Suprapubic skin (tissue), 4 donors: Measurements from ENCODE around the gene ADTRP. TPM values are rescaled to one million over a fixed set of nuclear protein-coding genes. Genes with fewer than 3 reads are reported as not detected.

Experiments
- DNase-seq, 2 donors: peaks; one replicate each; pipeline ENCODE4 v3.0.0-alpha.2; 2019; ENCODE audit warnings: low spot score in 2 of 2
- H3K27ac ChIP-seq: fragments of 200-600 bp; sonication (generic); one replicate; pipeline ENCODE4 v1.5.1; 2019
- H3K27me3 ChIP-seq: fragments of 200-600 bp; sonication (generic); one replicate; pipeline ENCODE4 v1.5.1; 2019
- H3K36me3 ChIP-seq: fragments of 200-600 bp; sonication (generic); one replicate; pipeline ENCODE4 v1.5.1; 2019
- H3K4me1 ChIP-seq: fragments of 200-600 bp; sonication (generic); one replicate; pipeline ENCODE4 v1.5.1; 2019
- H3K4me3 ChIP-seq: fragments of 200-600 bp; sonication (generic); one replicate; pipeline ENCODE4 v1.5.1; 2019; ENCODE audit warnings: mild to moderate bottlenecking
- H3K9me3 ChIP-seq: fragments of 200-600 bp; sonication (generic); one replicate; pipeline ENCODE4 v1.5.1; 2019
- CTCF ChIP-seq, 2 donors: fragments of 200-600 bp in 1 of 2; fragments of 450-650 bp in 1 of 2; sonication (generic) in 1 of 2; IDR thresholded peaks; one replicate each; pipeline ENCODE4 v1.5.1; 2016 to 2019; ENCODE audit warnings: antibody characterized with exemption in 2 of 2, mild to moderate bottlenecking in 1 of 2, moderate library complexity in 1 of 2
- EP300 ChIP-seq: sonication (generic); formaldehyde crosslinking; IDR thresholded peaks from one replicate; pipeline ENCODE4 v1.6.1; 2017; ENCODE audit warnings: antibody characterized with exemption
- POLR2A ChIP-seq, 2 donors: fragments of 450-650 bp; IDR thresholded peaks; one replicate each; pipeline ENCODE4 v1.6.1; 2017; ENCODE audit warnings: antibody characterized with exemption in 2 of 2, mild to moderate bottlenecking in 2 of 2, moderate library complexity in 2 of 2
- POLR2AphosphoS5 ChIP-seq, 3 donors: sonication (generic); formaldehyde crosslinking; IDR thresholded peaks; one replicate each; pipeline ENCODE4 v1.6.1; 2017; ENCODE audit warnings: antibody characterized with exemption in 3 of 3
- WGBS: methylation state at CpG from one replicate; pipeline ENCODE4 v1.1.5; 2018; 5-methylcytosine and 5-hydroxymethylcytosine counted together
- total RNA-seq, 4 donors: library from RNA; depleted of rRNA; stranded (reverse); fragments of >200 nt; gene quantifications; one replicate each; pipeline ENCODE4 v1.1.0, GENCODE V29; 2016

ADTRP gene
- total RNA-seq, 4 donors from 2014 or later: 19.6 to 39.5 (median 26.2) TPM

- TF ChIP-seq POLR2AphosphoS5 (IDR thresholded peaks at IDR 0.05): no peak
- TF ChIP-seq POLR2A (IDR thresholded peaks at IDR 0.05): no peak
- TF ChIP-seq EP300: no peak
- TF ChIP-seq CTCF (IDR thresholded peaks at IDR 0.05): no peak
- no peak for DNase-seq
- H3K9me3 ChIP-seq: no peaks in the 10 kb centered on the region
- 72% methylated on average over 3 of the region's 3 CpGs for WGBS
- no peaks in the 10 kb centered on the region for H3K36me3 ChIP-seq
- H3K27me3 ChIP-seq: no peaks in the 10 kb centered on the region
- peaks cover 12% of the 10 kb centered on the region for H3K4me1 ChIP-seq
- H3K27ac ChIP-seq: peak overlapping the region; percentile 60
- no peak overlapping the region for H3K4me3 ChIP-seq
Observed at GRCh38 chr6:11731423-11731822, 47.2 kb downstream of the ADTRP start.

- Histone ChIP-seq H3K27me3 (no peaks in the 10 kb centered on the region), H3K27ac (no peak overlapping the region), H3K4me1 (peaks cover 12% of the 10 kb centered on the region), H3K4me3 (no peak overlapping the region), H3K36me3 (no peaks in the 10 kb centered on the region), H3K9me3 (no peaks in the 10 kb centered on the region)
- DNase-seq: no peak
- WGBS: 95% methylated on average over 2 of the region's 2 CpGs
- TF ChIP-seq EP300 (no peak), POLR2A (IDR thresholded peaks at IDR 0.05) (no peak), CTCF (IDR thresholded peaks at IDR 0.05) (no peak), POLR2AphosphoS5 (IDR thresholded peaks at IDR 0.05) (no peak)
Observed at GRCh38 chr6:11730641-11731040, 48.0 kb downstream of the ADTRP start.

GRCh38 chr6:11729076-11729475 is 49.5 kb downstream of the ADTRP start:
- H3K4me3 ChIP-seq: no peak overlapping the region
- no peaks in the 10 kb centered on the region for H3K36me3 ChIP-seq
- H3K9me3 ChIP-seq: no peaks in the 10 kb centered on the region
- H3K27me3 ChIP-seq: no peaks in the 10 kb centered on the region
- WGBS: 82% methylated on average over 8 of the region's 8 CpGs
- H3K4me1 ChIP-seq: peaks cover 12% of the 10 kb centered on the region
- H3K27ac ChIP-seq: no peak overlapping the region
- no peak for DNase-seq
- TF ChIP-seq POLR2AphosphoS5 (IDR thresholded peaks at IDR 0.05) (no peak), POLR2A (IDR thresholded peaks at IDR 0.05) (no peak), EP300 (no peak), CTCF (IDR thresholded peaks at IDR 0.05) (no peak)

- 88% methylated on average over 11 of the region's 11 CpGs for WGBS
- no peaks in the 10 kb centered on the region for H3K27me3 ChIP-seq
- H3K27ac ChIP-seq: no peak overlapping the region
- no peak overlapping the region for H3K4me3 ChIP-seq
- peaks cover 12% of the 10 kb centered on the region for H3K4me1 ChIP-seq
- no peaks in the 10 kb centered on the region for H3K36me3 ChIP-seq
- DNase-seq: no peak
- TF ChIP-seq EP300: no peak
- no peak for TF ChIP-seq POLR2AphosphoS5 (IDR thresholded peaks at IDR 0.05)
- TF ChIP-seq POLR2A (IDR thresholded peaks at IDR 0.05): no peak
- no peak for TF ChIP-seq CTCF (IDR thresholded peaks at IDR 0.05)
- no peaks in the 10 kb centered on the region for H3K9me3 ChIP-seq
Observed at GRCh38 chr6:11727998-11728961, 50.3 kb downstream of the ADTRP start.

GRCh38 chr6:11727346-11727997 is 51.1 kb downstream of the ADTRP start:
- H3K4me1 ChIP-seq: peaks cover 9% of the 10 kb centered on the region
- no peak overlapping the region for H3K4me3 ChIP-seq
- no peak for DNase-seq
- H3K36me3 ChIP-seq: no peaks in the 10 kb centered on the region
- H3K27ac ChIP-seq: no peak overlapping the region
- H3K9me3 ChIP-seq: no peaks in the 10 kb centered on the region
- TF ChIP-seq POLR2AphosphoS5 (IDR thresholded peaks at IDR 0.05): no peak
- TF ChIP-seq POLR2A (IDR thresholded peaks at IDR 0.05): no peak
- no peak for TF ChIP-seq CTCF (IDR thresholded peaks at IDR 0.05)
- TF ChIP-seq EP300: no peak
- H3K27me3 ChIP-seq: no peaks in the 10 kb centered on the region
- WGBS: 70% methylated on average over 3 of the region's 3 CpGs
